SIG-M5 treated with dmso at 0.1 percent for 504 hours (cell line): ENCODE data around the gene FABP3.
A peak's percentile ranks its signal among the peaks of the same experiment; 100 is the strongest.
"Not testable (repeated sequence)": the region's sequence is repeated elsewhere in the genome, so short reads cannot be mapped to it uniquely, and the experiment has no call there.

Experiments used
- DNase-seq: peaks from one replicate; lab custom pipeline; 2025; ENCODE audit not compliant: unreplicated experiment; lab: John Stamatoyannopoulos, UW

FABP3 gene

GRCh38 chr1:31399976-31400375, 27.1 kb upstream of the FABP3 start:
- DNase-seq: no peak

- no peak for DNase-seq
Measured at GRCh38 chr1:31398246-31398645, 25.4 kb upstream of the FABP3 start.

- DNase-seq: peak; percentile 23
Measured at GRCh38 chr1:31397360-31398095, 24.7 kb upstream of the FABP3 start.

- DNase-seq: peak; percentile 97
Measured at GRCh38 chr1:31396633-31397351, 23.9 kb upstream of the FABP3 start.

GRCh38 chr1:31394584-31395193, 21.8 kb upstream of the FABP3 start:
- DNase-seq: peak; percentile 81

- no peak for DNase-seq
Measured at GRCh38 chr1:31393463-31393862, 20.6 kb upstream of the FABP3 start.

- peak; percentile 42 for DNase-seq
Measured at GRCh38 chr1:31390071-31390470, 17.2 kb upstream of the FABP3 start.

- no peak for DNase-seq
Measured at GRCh38 chr1:31389616-31390015, 16.7 kb upstream of the FABP3 start.

GRCh38 chr1:31387612-31388011, 14.7 kb upstream of the FABP3 start:
- no peak for DNase-seq

GRCh38 chr1:31386576-31387243, 13.8 kb upstream of the FABP3 start:
- DNase-seq: not testable (repeated sequence)

GRCh38 chr1:31383967-31384366, 11.1 kb upstream of the FABP3 start:
- DNase-seq: no peak

- DNase-seq: no peak
Measured at GRCh38 chr1:31382379-31382989, 9.6 kb upstream of the FABP3 start.

- DNase-seq: no peak
Measured at GRCh38 chr1:31381394-31382294, 8.8 kb upstream of the FABP3 start.

- DNase-seq: no peak
Measured at GRCh38 chr1:31380181-31380580, 7.3 kb upstream of the FABP3 start.

GRCh38 chr1:31378001-31378400, 5.1 kb upstream of the FABP3 start:
- no peak for DNase-seq

- no peak for DNase-seq
Measured at GRCh38 chr1:31377364-31377863, 4.5 kb upstream of the FABP3 start.

- DNase-seq: no peak
Measured at GRCh38 chr1:31376375-31377134, 3.7 kb upstream of the FABP3 start.

- DNase-seq: no peak
Measured at GRCh38 chr1:31374511-31375196, 1.8 kb upstream of the FABP3 start.
